ENCODE data around the gene CDX1.
A peak's percentile ranks its signal among the peaks of the same experiment; 100 is the strongest.

CDX1 gene

GRCh38 chr5:150153957-150154617, 12.5 kb upstream of the CDX1 start:
- TF ChIP-seq CTCF (IDR thresholded peaks at IDR 0.05; ENCODE audit: insufficient read depth, missing control alignments), result no peak
- DNase-seq (ENCODE audit: insufficient read length, low spot score) (no peak), FAIRE-seq (no peak)

- DNase-seq (ENCODE audit: insufficient read length, low spot score) (no peak), FAIRE-seq (no peak)
- TF ChIP-seq CTCF (IDR thresholded peaks at IDR 0.05; ENCODE audit: insufficient read depth, missing control alignments), result no peak
These were observed 11.9 kb upstream of the CDX1 start for GRCh38 chr5:150154618-150155128.

GRCh38 chr5:150155258-150156026, 11.1 kb upstream of the CDX1 start, which contains the start of gene PDGFRB:
Gene PDGFRB (minus strand): TSS chr5:150155845. CDS start chr5:150137047, 18,798 bp downstream.
- TF ChIP-seq CTCF (IDR thresholded peaks at IDR 0.05; ENCODE audit: insufficient read depth, missing control alignments), result no peak
- peak; percentile 42 for DNase-seq (ENCODE audit: insufficient read length, low spot score)
- FAIRE-seq, result no peak

GRCh38 chr5:150156027-150156368, 10.6 kb upstream of the CDX1 start:
- TF ChIP-seq CTCF (IDR thresholded peaks at IDR 0.05; ENCODE audit: insufficient read depth, missing control alignments), result no peak
- DNase-seq (ENCODE audit: insufficient read length, low spot score) (no peak), FAIRE-seq (no peak)

GRCh38 chr5:150156540-150156939, 10.0 kb upstream of the CDX1 start:
- TF ChIP-seq CTCF (IDR thresholded peaks at IDR 0.05; ENCODE audit: insufficient read depth, missing control alignments), result no peak
- DNase-seq (ENCODE audit: insufficient read length, low spot score) (no peak), FAIRE-seq (no peak)

GRCh38 chr5:150157168-150157567, 9.4 kb upstream of the CDX1 start:
- FAIRE-seq (no peak), DNase-seq (ENCODE audit: insufficient read length, low spot score) (no peak)
- TF ChIP-seq CTCF (IDR thresholded peaks at IDR 0.05; ENCODE audit: insufficient read depth, missing control alignments), result no peak

Data from D721Med (cell line).